ENCODE data around the gene ZSCAN5B.
A peak's percentile ranks its signal among the peaks of the same experiment; 100 is the strongest.

Gene ZSCAN5B

GRCh38 chr19:56139847-56140582 lies 57.6 kb downstream of the ZSCAN5B start:
- no peak for DNase-seq (ENCODE audit: low read depth, low spot score)
- no peaks in the 10 kb centered on the region for H3K27me3 ChIP-seq (ENCODE audit: control insufficient read depth, insufficient read depth, low read length)
- no CpG with 5 or more reads among the region's 22 CpGs for WGBS (ENCODE audit: insufficient coverage, insufficient read length)
- 0 out of 2 replicates have a peak, but pooled peaks cover 2% of the 10 kb centered on the region for H3K4me1 ChIP-seq (ENCODE audit: control insufficient read depth, insufficient read depth, low read length)
- peak overlapping the region; percentile 38; the same call in 1 of the 2 replicates for H3K4me3 ChIP-seq (ENCODE audit: low read length)
- H3K27ac ChIP-seq (ENCODE audit: low read length), result no peak overlapping the region
- H3K36me3 ChIP-seq (ENCODE audit: control insufficient read depth, insufficient read depth, low read length), result no peaks in the 10 kb centered on the region
- no peaks in the 10 kb centered on the region for H3K9me3 ChIP-seq (ENCODE audit: control insufficient read depth, insufficient read depth, low read length)
